ENCODE results near the gene ATXN7L3.

GRCh38 chr17:44232061-44232460, 32.4 kb upstream of the ATXN7L3 start:
- TF ChIP-seq CTCF (IDR thresholded peaks at IDR 0.05; ENCODE audit: low read length) (no peak), EZH2 (optimal IDR thresholded peaks at IDR 0.05; ENCODE audit: low read depth, low read length) (no peak), EZH2phosphoT487 (IDR thresholded peaks at IDR 0.05; ENCODE audit: low read length) (no peak)

All from MM.1S (cell line).